ENCODE data around the gene BTBD9.

The BTBD9 gene

GRCh38 chr6:38316099-38316868 is 323.4 kb downstream of the BTBD9 start:
- H3K9me3 ChIP-seq (ENCODE audit: insufficient read depth, low read length) = no peaks in the 10 kb centered on the region
- no peaks in the 10 kb centered on the region for H3K27me3 ChIP-seq (ENCODE audit: insufficient read depth, insufficient read length)
- no peaks in the 10 kb centered on the region for H3K36me3 ChIP-seq (ENCODE audit: insufficient read depth, insufficient read length, low read length)
- no peaks in the 10 kb centered on the region for H3K4me1 ChIP-seq (ENCODE audit: insufficient read depth, insufficient read length)
- no peak overlapping the region for H3K4me3 ChIP-seq (ENCODE audit: insufficient read length, low read depth)
- TF ChIP-seq SUZ12 (IDR thresholded peaks at IDR 0.05; ENCODE audit: extremely low read depth, insufficient read depth, insufficient read length) (no peak), ZNF274 (IDR thresholded peaks at IDR 0.05; ENCODE audit: low read depth, low read length) (no peak), YY1 (IDR thresholded peaks at IDR 0.05; ENCODE audit: insufficient read depth, insufficient read length) (no peak)
- DNase-seq (ENCODE audit: low read depth, low spot score) = no peak
- H3K9ac ChIP-seq (ENCODE audit: insufficient read length, low read depth) = no peak overlapping the region

GRCh38 chr6:38311201-38311600 is 328.5 kb downstream of the BTBD9 start:
- no peak for DNase-seq (ENCODE audit: low read depth, low spot score)
- no peak for TF ChIP-seq ZNF274 (IDR thresholded peaks at IDR 0.05; ENCODE audit: low read depth, low read length)
- no peak for TF ChIP-seq YY1 (IDR thresholded peaks at IDR 0.05; ENCODE audit: insufficient read depth, insufficient read length)
- no peak for TF ChIP-seq SUZ12 (IDR thresholded peaks at IDR 0.05; ENCODE audit: extremely low read depth, insufficient read depth, insufficient read length)
- no peaks in the 10 kb centered on the region for H3K4me1 ChIP-seq (ENCODE audit: insufficient read depth, insufficient read length)
- H3K9me3 ChIP-seq (ENCODE audit: insufficient read depth, low read length) = no peaks in the 10 kb centered on the region
- no peaks in the 10 kb centered on the region for H3K27me3 ChIP-seq (ENCODE audit: insufficient read depth, insufficient read length)
- no peak overlapping the region for H3K4me3 ChIP-seq (ENCODE audit: insufficient read length, low read depth)
- H3K36me3 ChIP-seq (ENCODE audit: insufficient read depth, insufficient read length, low read length) = no peaks in the 10 kb centered on the region
- no peak overlapping the region for H3K9ac ChIP-seq (ENCODE audit: insufficient read length, low read depth)

- Histone ChIP-seq H3K27me3 (ENCODE audit: insufficient read depth, insufficient read length) (no peaks in the 10 kb centered on the region), H3K36me3 (ENCODE audit: insufficient read depth, insufficient read length, low read length) (no peaks in the 10 kb centered on the region), H3K9ac (ENCODE audit: insufficient read length, low read depth) (no peak overlapping the region), H3K9me3 (ENCODE audit: insufficient read depth, low read length) (no peaks in the 10 kb centered on the region), H3K4me3 (ENCODE audit: insufficient read length, low read depth) (no peak overlapping the region), H3K4me1 (ENCODE audit: insufficient read depth, insufficient read length) (no peaks in the 10 kb centered on the region)
- TF ChIP-seq SUZ12 (IDR thresholded peaks at IDR 0.05; ENCODE audit: extremely low read depth, insufficient read depth, insufficient read length) = no peak
- TF ChIP-seq ZNF274 (IDR thresholded peaks at IDR 0.05; ENCODE audit: low read depth, low read length) = no peak
- TF ChIP-seq YY1 (IDR thresholded peaks at IDR 0.05; ENCODE audit: insufficient read depth, insufficient read length) = no peak
- no peak for DNase-seq (ENCODE audit: low read depth, low spot score)
These were observed 329.7 kb downstream of the BTBD9 start for GRCh38 chr6:38310061-38310460.

- Histone ChIP-seq H3K27me3 (ENCODE audit: insufficient read depth, insufficient read length) (no peaks in the 10 kb centered on the region), H3K4me1 (ENCODE audit: insufficient read depth, insufficient read length) (no peaks in the 10 kb centered on the region), H3K4me3 (ENCODE audit: insufficient read length, low read depth) (no peak overlapping the region), H3K9ac (ENCODE audit: insufficient read length, low read depth) (no peak overlapping the region), H3K36me3 (ENCODE audit: insufficient read depth, insufficient read length, low read length) (no peaks in the 10 kb centered on the region), H3K9me3 (ENCODE audit: insufficient read depth, low read length) (no peaks in the 10 kb centered on the region)
- TF ChIP-seq YY1 (IDR thresholded peaks at IDR 0.05; ENCODE audit: insufficient read depth, insufficient read length) (no peak), SUZ12 (IDR thresholded peaks at IDR 0.05; ENCODE audit: extremely low read depth, insufficient read depth, insufficient read length) (no peak), ZNF274 (IDR thresholded peaks at IDR 0.05; ENCODE audit: low read depth, low read length) (no peak)
- no peak for DNase-seq (ENCODE audit: low read depth, low spot score)
These were observed 332.0 kb downstream of the BTBD9 start for GRCh38 chr6:38307740-38308139.

GRCh38 chr6:38306931-38307330 is 332.8 kb downstream of the BTBD9 start:
- H3K27me3 ChIP-seq (ENCODE audit: insufficient read depth, insufficient read length) = no peaks in the 10 kb centered on the region
- no peaks in the 10 kb centered on the region for H3K4me1 ChIP-seq (ENCODE audit: insufficient read depth, insufficient read length)
- no peak for DNase-seq (ENCODE audit: low read depth, low spot score)
- no peaks in the 10 kb centered on the region for H3K9me3 ChIP-seq (ENCODE audit: insufficient read depth, low read length)
- TF ChIP-seq SUZ12 (IDR thresholded peaks at IDR 0.05; ENCODE audit: extremely low read depth, insufficient read depth, insufficient read length) (no peak), YY1 (IDR thresholded peaks at IDR 0.05; ENCODE audit: insufficient read depth, insufficient read length) (no peak), ZNF274 (IDR thresholded peaks at IDR 0.05; ENCODE audit: low read depth, low read length) (no peak)
- H3K9ac ChIP-seq (ENCODE audit: insufficient read length, low read depth) = no peak overlapping the region
- H3K36me3 ChIP-seq (ENCODE audit: insufficient read depth, insufficient read length, low read length) = no peaks in the 10 kb centered on the region
- no peak overlapping the region for H3K4me3 ChIP-seq (ENCODE audit: insufficient read length, low read depth)

- DNase-seq (ENCODE audit: low read depth, low spot score) = no peak
- TF ChIP-seq SUZ12 (IDR thresholded peaks at IDR 0.05; ENCODE audit: extremely low read depth, insufficient read depth, insufficient read length) (no peak), YY1 (IDR thresholded peaks at IDR 0.05; ENCODE audit: insufficient read depth, insufficient read length) (no peak), ZNF274 (IDR thresholded peaks at IDR 0.05; ENCODE audit: low read depth, low read length) (no peak)
- no peak overlapping the region for H3K4me3 ChIP-seq (ENCODE audit: insufficient read length, low read depth)
These were observed 333.6 kb downstream of the BTBD9 start for GRCh38 chr6:38305995-38306681.

GRCh38 chr6:38302838-38303237 is 336.9 kb downstream of the BTBD9 start:
- no peaks in the 10 kb centered on the region for H3K9me3 ChIP-seq (ENCODE audit: insufficient read depth, low read length)
- H3K4me3 ChIP-seq (ENCODE audit: insufficient read length, low read depth) = no peak overlapping the region
- TF ChIP-seq SUZ12 (IDR thresholded peaks at IDR 0.05; ENCODE audit: extremely low read depth, insufficient read depth, insufficient read length) = no peak
- TF ChIP-seq YY1 (IDR thresholded peaks at IDR 0.05; ENCODE audit: insufficient read depth, insufficient read length) = no peak
- TF ChIP-seq ZNF274 (IDR thresholded peaks at IDR 0.05; ENCODE audit: low read depth, low read length) = no peak
- no peak overlapping the region for H3K9ac ChIP-seq (ENCODE audit: insufficient read length, low read depth)
- no peak for DNase-seq (ENCODE audit: low read depth, low spot score)
- H3K4me1 ChIP-seq (ENCODE audit: insufficient read depth, insufficient read length) = no peaks in the 10 kb centered on the region
- H3K27me3 ChIP-seq (ENCODE audit: insufficient read depth, insufficient read length) = no peaks in the 10 kb centered on the region
- no peaks in the 10 kb centered on the region for H3K36me3 ChIP-seq (ENCODE audit: insufficient read depth, insufficient read length, low read length)

More at GRCh38 chr6:38305995-38306681, 333.6 kb downstream of the BTBD9 start:
- Histone ChIP-seq H3K9me3 (ENCODE audit: insufficient read depth, low read length) (no peaks in the 10 kb centered on the region), H3K36me3 (ENCODE audit: insufficient read depth, insufficient read length, low read length) (no peaks in the 10 kb centered on the region), H3K4me1 (ENCODE audit: insufficient read depth, insufficient read length) (no peaks in the 10 kb centered on the region), H3K9ac (ENCODE audit: insufficient read length, low read depth) (no peak overlapping the region), H3K27me3 (ENCODE audit: insufficient read depth, insufficient read length) (no peaks in the 10 kb centered on the region)

Measured in NT2/D1 (cell line).